ENCODE data around the gene SRC.

- no peak for TF ChIP-seq CTCF (conservative IDR thresholded peaks at IDR 0.05; ENCODE audit: low read depth, low read length)
- no peak for TF ChIP-seq EZH2 (IDR thresholded peaks at IDR 0.05; ENCODE audit: low read length, unreplicated experiment)
Observed at GRCh38 chr20:37387519-37388269, 41.8 kb downstream of the SRC start.

Data from PC-3 (cell line).